Measurements from ENCODE around the gene GABRD. TPM values are rescaled to one million over a fixed set of nuclear protein-coding genes. Genes with fewer than 3 reads are reported as not detected.

Gene GABRD
- total and polyA plus RNA-seq, 2 experiments from 2014 or later, result 2.1 to 5.1 TPM

- Histone ChIP-seq H3K27ac (ENCODE audit: low read depth) (no peak overlapping the region), H4K20me1 (replicated peaks; ENCODE audit: insufficient read depth) (no peaks in the 10 kb centered on the region), H3K4me3 (no peak overlapping the region), H3K4me2 (no peak overlapping the region), H3K79me2 (replicated peaks; ENCODE audit: insufficient read depth) (no peaks in the 10 kb centered on the region), H3K4me1 (ENCODE audit: insufficient read depth) (no peaks in the 10 kb centered on the region), H3K27me3 (ENCODE audit: insufficient read depth) (no peaks in the 10 kb centered on the region), H3F3A (replicated peaks; ENCODE audit: low read depth) (no peaks in the 10 kb centered on the region), H3K9me2 (ENCODE audit: insufficient read depth) (no peaks in the 10 kb centered on the region), H2AFZ (no peak overlapping the region), H3K36me3 (ENCODE audit: insufficient read depth) (no peaks in the 10 kb centered on the region)
- no peak for DNase-seq (ENCODE audit: low spot score)
- Mint-ChIP-seq H3K4me3 (no peak overlapping the region), H3K9me3 (no peaks in the 10 kb centered on the region), H3K36me3 (ENCODE audit: low read depth) (no peaks in the 10 kb centered on the region), H3K27ac (no peak overlapping the region), H3K4me1 (peaks cover 6% of the 10 kb centered on the region; the same call in 2 of the 3 replicates), H3K27me3 (ENCODE audit: insufficient read depth, low read depth, poor library complexity) (peaks cover 8% of the 10 kb centered on the region)
- ATAC-seq, result no peak
- no peak for TF ChIP-seq ZNF114 (CRISPR knock-in tag; IDR thresholded peaks at IDR 0.05)
- no peak for TF ChIP-seq REST (IDR thresholded peaks at IDR 0.05; ENCODE audit: unreplicated experiment)
- no peak for TF ChIP-seq JUNB (IDR thresholded peaks at IDR 0.05; ENCODE audit: unreplicated experiment)
- no peak for TF ChIP-seq ETS1 (IDR thresholded peaks at IDR 0.05)
- TF ChIP-seq EZH2phosphoT487 (IDR thresholded peaks at IDR 0.05; ENCODE audit: unreplicated experiment), result no peak
- no peak for TF ChIP-seq ZNF331 (CRISPR knock-in tag; IDR thresholded peaks at IDR 0.05; ENCODE audit: low read depth)
- no peak for TF ChIP-seq NANOG (IDR thresholded peaks at IDR 0.05; ENCODE audit: borderline replicate concordance)
- no peak for TF ChIP-seq EZH2 (IDR thresholded peaks at IDR 0.05; ENCODE audit: low read depth, unreplicated experiment)
- no peak for TF ChIP-seq POLR2AphosphoS5 (IDR thresholded peaks at IDR 0.05; ENCODE audit: low read depth)
- no peak for TF ChIP-seq STAT1 (IDR thresholded peaks at IDR 0.05; ENCODE audit: unreplicated experiment)
- no peak for TF ChIP-seq CREB1 (CRISPR knock-in tag; IDR thresholded peaks at IDR 0.05; ENCODE audit: low read depth)
- TF ChIP-seq ZNF462 (CRISPR knock-in tag; IDR thresholded peaks at IDR 0.05), result no peak
- no peak for TF ChIP-seq CTCF (conservative IDR thresholded peaks at IDR 0.05; ENCODE audit: low read depth in 2 of 2)
Observed at GRCh38 chr1:2028870-2029560, 9.9 kb downstream of the GABRD start.
